Kidney epithelial cell (primary cell): ENCODE data around the gene ZFAND3. TPM values are rescaled to one million over a fixed set of nuclear protein-coding genes. Genes with fewer than 3 reads are reported as not detected.

ENCODE experiments used
- DNase-seq: peaks from one replicate; pipeline ENCODE4 v3.0.0-alpha.2; 2010; ENCODE audit warnings: low read depth
- H3K27me3 ChIP-seq: 2 replicates; pipeline ENCODE4 v1.6.0; 2011; ENCODE audit warnings: low read length; ENCODE audit not compliant: control insufficient read depth, insufficient read depth
- H3K36me3 ChIP-seq: 2 replicates; pipeline ENCODE4 v1.5.1; 2011; ENCODE audit warnings: low read length; ENCODE audit not compliant: control insufficient read depth, insufficient read depth
- H3K4me3 ChIP-seq: 2 replicates; pipeline ENCODE4 v1.5.1; 2011; ENCODE audit warnings: low read depth, mild to moderate bottlenecking, control low read depth, low read length
- CTCF ChIP-seq: IDR thresholded peaks from 2 replicates; pipeline ENCODE4 v1.5.1; 2011; ENCODE audit warnings: mild to moderate bottlenecking, moderate library complexity, low read length, control low read depth, inconsistent platforms; ENCODE audit not compliant: insufficient read depth, poor library complexity, severe bottlenecking
- total RNA-seq: library from RNA; depleted of rRNA; stranded (reverse); fragments of >200 nt; gene quantifications from 2 replicates; pipeline ENCODE4 v1.2.3, GENCODE V29; 2015

Gene ZFAND3
- total RNA-seq, result 49.4 TPM in 2 replicates

- H3K36me3 ChIP-seq, result no peaks in the 10 kb centered on the region
- no peak for TF ChIP-seq CTCF
- H3K4me3 ChIP-seq, result peak within 1 kb of the TSS; percentile 73
- DNase-seq, result peak; percentile 42
- no peaks in the 10 kb centered on the region for H3K27me3 ChIP-seq
These were observed at the start of gene ZFAND3 for GRCh38 chr6:37819177-37819801. TSS of gene ZFAND3 (plus strand) at chr6:37819727. CDS start at chr6:37819946, 219 bp downstream.

DNA sequence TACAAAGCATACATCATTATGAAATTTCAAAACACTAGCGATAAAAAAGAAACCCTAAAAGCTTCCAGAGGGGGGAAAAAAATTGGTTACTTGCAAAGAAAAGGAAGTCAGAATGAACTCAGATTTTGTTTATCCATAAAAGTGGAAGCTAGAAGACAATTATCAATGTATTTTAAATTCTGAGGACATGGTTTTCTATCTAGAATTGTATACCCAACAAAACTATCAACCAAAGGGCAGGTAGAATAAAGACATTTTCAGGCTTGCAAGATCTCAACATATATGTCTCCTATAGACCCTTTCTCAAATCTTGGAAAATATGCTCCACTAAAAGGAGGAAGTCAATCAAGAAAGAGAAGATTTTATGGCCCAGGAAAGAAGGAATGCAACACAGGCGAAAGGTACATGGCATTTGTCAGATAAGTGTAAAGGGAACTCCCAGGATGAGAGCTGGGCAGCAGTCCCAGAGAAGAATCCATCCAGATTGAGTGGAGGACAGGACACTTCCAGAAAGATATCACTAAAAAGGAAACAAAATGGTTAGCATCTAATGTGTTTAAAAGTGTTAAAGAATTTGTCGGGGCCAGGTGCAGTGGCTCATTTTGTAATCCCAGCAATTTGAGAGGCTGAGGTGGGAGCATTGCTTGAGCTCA, 45.4 kb upstream of the ZFAND3 start:
- DNase-seq, result no peak
- no peak for TF ChIP-seq CTCF

DNA sequence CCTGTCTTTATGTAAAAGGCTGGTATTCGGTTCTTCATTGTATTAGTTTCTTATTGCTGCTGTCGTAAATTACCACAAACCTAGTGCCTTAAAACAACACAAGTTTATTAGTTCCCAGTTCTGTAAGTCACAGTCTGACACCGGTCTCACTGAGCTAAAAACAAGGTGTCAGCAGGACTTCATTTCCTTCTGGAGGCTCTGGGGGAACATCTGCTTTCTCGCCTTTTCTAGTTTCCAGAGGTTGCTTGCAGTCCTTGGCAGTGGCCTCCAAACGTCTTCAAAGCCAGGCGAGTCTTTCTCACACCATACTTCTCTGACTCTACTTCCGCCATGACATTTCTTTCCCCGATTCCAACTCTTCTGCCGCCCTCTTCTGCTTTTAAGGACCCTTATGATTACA, 43.0 kb upstream of the ZFAND3 start:
- TF ChIP-seq CTCF, result no peak
- no peaks in the 10 kb centered on the region for H3K36me3 ChIP-seq
- no peak for DNase-seq
- H3K4me3 ChIP-seq, result no peak overlapping the region
- H3K27me3 ChIP-seq, result no peaks in the 10 kb centered on the region

More for the DNA sequence above, 45.4 kb upstream of the ZFAND3 start:
- Histone ChIP-seq H3K27me3 (no peaks in the 10 kb centered on the region), H3K4me3 (no peak overlapping the region), H3K36me3 (no peaks in the 10 kb centered on the region)

- TF ChIP-seq CTCF, result no peak
- H3K36me3 ChIP-seq, result no peaks in the 10 kb centered on the region
These were observed 42.2 kb upstream of the ZFAND3 start for GRCh38 chr6:37777272-37777834.

DNA sequence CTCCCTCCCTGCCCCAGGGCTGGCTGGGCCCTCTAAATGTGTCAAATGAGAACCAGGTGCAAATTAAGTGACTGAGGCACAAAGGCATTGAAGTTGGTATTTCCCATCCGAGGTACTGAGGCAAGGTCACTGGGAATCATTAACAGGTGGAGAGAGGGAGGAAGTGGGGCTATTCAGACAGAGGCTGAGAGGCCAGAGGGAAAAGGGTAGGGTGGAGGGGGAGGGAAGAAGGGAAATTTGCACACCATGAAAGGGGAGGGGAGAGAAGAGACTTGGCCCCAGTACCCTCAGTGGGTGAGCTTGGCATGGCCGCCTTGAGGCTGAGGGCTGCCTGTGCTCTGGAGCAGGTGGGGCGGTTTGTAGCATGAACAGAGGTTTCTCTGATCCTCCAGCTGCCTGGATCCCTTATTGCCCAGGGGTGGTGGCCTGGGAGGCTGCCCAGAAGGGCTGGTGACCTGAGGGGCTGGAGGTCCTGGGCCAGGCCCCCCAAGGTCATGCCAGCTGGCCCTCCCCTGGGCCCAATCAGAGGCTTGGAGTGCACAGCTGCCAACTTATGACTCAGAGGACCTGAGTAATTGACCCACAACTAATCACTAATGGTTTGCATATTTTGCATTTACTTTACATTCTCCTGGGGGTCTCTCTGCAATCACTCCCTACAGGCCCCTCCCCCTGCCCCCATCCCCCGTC, 40.3 kb upstream of the ZFAND3 start:
- no peak for TF ChIP-seq CTCF
- Histone ChIP-seq H3K36me3 (no peaks in the 10 kb centered on the region), H3K27me3 (no peaks in the 10 kb centered on the region), H3K4me3 (no peak overlapping the region)
- DNase-seq, result no peak

More at GRCh38 chr6:37777272-37777834, 42.2 kb upstream of the ZFAND3 start:
- no peak for DNase-seq
- no peaks in the 10 kb centered on the region for H3K27me3 ChIP-seq
- H3K4me3 ChIP-seq, result no peak overlapping the region
